ENCODE data around the gene CREB3L1.

Gene CREB3L1

GRCh38 chr11:46235777-46236688 lies 41.4 kb upstream of the CREB3L1 start:
- H3K27ac ChIP-seq (ENCODE audit: low read depth, low read length): no peak overlapping the region

GRCh38 chr11:46236918-46237247 lies 40.6 kb upstream of the CREB3L1 start:
- Histone ChIP-seq H3K4me2 (ENCODE audit: low read length) (no peak overlapping the region), H3K27me3 (ENCODE audit: control insufficient read depth, low read length) (peaks cover 34% of the 10 kb centered on the region), H3F3A (ENCODE audit: control insufficient read depth, insufficient read depth) (no peaks in the 10 kb centered on the region; the same call in 1 of the 2 replicates), H3K27ac (ENCODE audit: low read depth, low read length) (no peak overlapping the region), H3K4me3 (ENCODE audit: low read length) (no peak overlapping the region), H3K36me3 (ENCODE audit: control insufficient read depth, low read length) (no peaks in the 10 kb centered on the region), H3K9me3 (ENCODE audit: control insufficient read depth, insufficient read depth, low read length) (no peaks in the 10 kb centered on the region), H4K20me1 (ENCODE audit: control insufficient read depth, insufficient read depth, low read depth, low read length) (no peaks in the 10 kb centered on the region), H3K9me2 (replicated peaks; ENCODE audit: control insufficient read depth, low read length) (no peaks in the 10 kb centered on the region), H3K4me1 (ENCODE audit: control insufficient read depth, low read length) (peaks cover 13% of the 10 kb centered on the region), H3K79me2 (ENCODE audit: control insufficient read depth, low read length) (no peaks in the 10 kb centered on the region)
- no peak for TF ChIP-seq CTCF (IDR thresholded peaks at IDR 0.05; ENCODE audit: low read depth, low read length, poor library complexity, severe bottlenecking)
- TF ChIP-seq EZH2phosphoT487 (IDR thresholded peaks at IDR 0.05; ENCODE audit: borderline replicate concordance, low read length): no peak

More at GRCh38 chr11:46235777-46236688, 41.4 kb upstream of the CREB3L1 start:
- Histone ChIP-seq H3K27me3 (ENCODE audit: control insufficient read depth, low read length) (peaks cover 34% of the 10 kb centered on the region), H4K20me1 (ENCODE audit: control insufficient read depth, insufficient read depth, low read depth, low read length) (no peaks in the 10 kb centered on the region), H3K79me2 (ENCODE audit: control insufficient read depth, low read length) (no peaks in the 10 kb centered on the region), H3K9me2 (replicated peaks; ENCODE audit: control insufficient read depth, low read length) (no peaks in the 10 kb centered on the region), H3F3A (ENCODE audit: control insufficient read depth, insufficient read depth) (no peaks in the 10 kb centered on the region; the same call in 1 of the 2 replicates), H3K4me3 (ENCODE audit: low read length) (no peak overlapping the region), H3K36me3 (ENCODE audit: control insufficient read depth, low read length) (no peaks in the 10 kb centered on the region), H3K9me3 (ENCODE audit: control insufficient read depth, insufficient read depth, low read length) (no peaks in the 10 kb centered on the region), H3K4me2 (ENCODE audit: low read length) (no peak overlapping the region), H3K4me1 (ENCODE audit: control insufficient read depth, low read length) (peaks cover 13% of the 10 kb centered on the region)
- no peak for TF ChIP-seq CTCF (IDR thresholded peaks at IDR 0.05; ENCODE audit: low read depth, low read length, poor library complexity, severe bottlenecking)
- TF ChIP-seq EZH2phosphoT487 (IDR thresholded peaks at IDR 0.05; ENCODE audit: borderline replicate concordance, low read length): no peak

- H3K4me3 ChIP-seq (ENCODE audit: low read length): no peak overlapping the region
- H3K27ac ChIP-seq (ENCODE audit: low read depth, low read length): no peak overlapping the region
- H3K9me2 ChIP-seq (replicated peaks; ENCODE audit: control insufficient read depth, low read length): no peaks in the 10 kb centered on the region
Observed at GRCh38 chr11:46237248-46238077, 40.0 kb upstream of the CREB3L1 start.

More at GRCh38 chr11:46237248-46238077, 40.0 kb upstream of the CREB3L1 start:
- H3K4me2 ChIP-seq (ENCODE audit: low read length): no peak overlapping the region
- TF ChIP-seq EZH2phosphoT487 (IDR thresholded peaks at IDR 0.05; ENCODE audit: borderline replicate concordance, low read length) (no peak), CTCF (IDR thresholded peaks at IDR 0.05; ENCODE audit: low read depth, low read length, poor library complexity, severe bottlenecking) (no peak)
- no peaks in the 10 kb centered on the region; the same call in 1 of the 2 replicates for H3F3A ChIP-seq (ENCODE audit: control insufficient read depth, insufficient read depth)
- peaks cover 14% of the 10 kb centered on the region for H3K4me1 ChIP-seq (ENCODE audit: control insufficient read depth, low read length)
- H4K20me1 ChIP-seq (ENCODE audit: control insufficient read depth, insufficient read depth, low read depth, low read length): no peaks in the 10 kb centered on the region
- H3K9me3 ChIP-seq (ENCODE audit: control insufficient read depth, insufficient read depth, low read length): no peaks in the 10 kb centered on the region
- H3K36me3 ChIP-seq (ENCODE audit: control insufficient read depth, low read length): no peaks in the 10 kb centered on the region
- H3K27me3 ChIP-seq (ENCODE audit: control insufficient read depth, low read length): peaks cover 34% of the 10 kb centered on the region
- H3K79me2 ChIP-seq (ENCODE audit: control insufficient read depth, low read length): no peaks in the 10 kb centered on the region

All from DOHH2 (cell line).